Lower leg skin (tissue), 3 donors: Measurements from ENCODE around the gene FNDC3A.

Source experiments
- CTCF ChIP-seq, 3 donors: fragments of 450-650 bp; IDR thresholded peaks; one replicate each; pipeline ENCODE4 v1.5.1; 2016; ENCODE audit warnings: antibody characterized with exemption in 3 of 3, mild to moderate bottlenecking in 3 of 3, moderate library complexity in 2 of 3
- POLR2A ChIP-seq, 2 donors: fragments of 450-650 bp; IDR thresholded peaks; one replicate each; pipeline ENCODE4 v1.6.1; 2016 to 2017; ENCODE audit warnings: antibody characterized with exemption in 2 of 2, mild to moderate bottlenecking in 1 of 2, moderate library complexity in 1 of 2

DNA sequence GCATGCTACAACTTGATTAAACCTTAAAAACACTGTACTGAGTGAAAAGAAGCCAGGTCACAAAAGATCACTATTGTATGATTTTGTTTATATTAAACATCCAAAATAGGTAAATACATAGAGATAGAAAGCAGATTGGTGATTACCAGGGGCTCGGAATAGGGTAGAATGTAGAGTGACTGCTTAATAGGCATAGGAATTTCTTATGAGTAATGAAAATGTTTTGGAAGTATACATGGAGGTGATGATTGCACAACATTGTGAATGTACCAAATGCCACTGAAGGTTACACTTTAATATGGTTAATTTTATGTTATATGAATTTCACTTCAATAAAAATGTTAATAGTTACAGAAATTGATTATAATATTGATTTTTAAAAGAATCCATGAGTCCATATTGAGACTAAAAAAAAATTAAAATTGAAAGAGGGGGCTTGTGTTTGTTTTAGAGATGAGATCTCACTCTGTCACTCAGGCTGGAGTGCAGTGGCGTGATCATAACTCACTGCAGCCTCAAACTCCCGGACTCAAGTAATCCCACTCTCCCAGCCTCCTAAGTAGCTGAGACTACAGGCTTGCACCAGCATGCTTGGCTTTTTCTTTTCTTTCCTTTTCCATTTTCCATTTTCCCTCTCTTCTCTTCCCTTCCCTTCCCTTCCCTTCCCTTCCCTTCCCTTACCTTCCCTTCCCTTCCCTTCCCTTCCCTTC is 85.1 kb downstream of the FNDC3A start:
- TF ChIP-seq CTCF (IDR thresholded peaks at IDR 0.05), result no peak
- TF ChIP-seq POLR2A (IDR thresholded peaks at IDR 0.05), result no peak
